Naive thymus-derived CD4-positive, alpha-beta T cell (primary cell): ENCODE data around the gene CDH4. TPM values are rescaled to one million over a fixed set of nuclear protein-coding genes. Genes with fewer than 3 reads are reported as not detected.

Experiments
- ATAC-seq: fragments of 150-1000 bp; cut with Tn5 transposase; 2 replicates; pipeline ENCODE4 v1.10.0; 2021; ENCODE audit warnings: mild to moderate bottlenecking, moderate library complexity
- CTCF ChIA-PET: fragments of 350-600 bp; sonication (Branson Sonifier 250); formaldehyde crosslinking; loops from one replicate; lab custom pipeline; 2021; ENCODE audit warnings: antibody characterized with exemption; lab: Charles Lee
- POLR2A ChIA-PET: fragments of 350-600 bp; sonication (Branson Sonifier 250); formaldehyde crosslinking; loops from one replicate; lab custom pipeline; 2021; ENCODE audit warnings: antibody characterized with exemption, inconsistent platforms; lab: Charles Lee
- DNase-seq, 9 donors: peaks; one replicate each; pipeline versions ENCODE4 v3.0.0 to v3.0.0-alpha.2; 2020 to 2022; ENCODE audit warnings: mixed read lengths in 1 of 9
- H3K27ac ChIP-seq: one replicate; pipeline ENCODE4 v1.7.0; 2013; ENCODE audit warnings: mild to moderate bottlenecking, low read depth, low read length, moderate library complexity
- H3K27me3 ChIP-seq, 2 donors: one replicate each; pipeline ENCODE4 v1.7.0; 2013; ENCODE audit warnings: low read length in 2 of 2, mild to moderate bottlenecking in 2 of 2, moderate library complexity in 2 of 2; ENCODE audit not compliant: control insufficient read depth in 2 of 2, insufficient read depth in 2 of 2
- H3K36me3 ChIP-seq, 3 experiments: 1 replicate in 2 of 3; 2 replicates in 1 of 3; pipeline ENCODE4 v1.7.0; 2013; ENCODE audit warnings: low read length in 3 of 3, mild to moderate bottlenecking in 3 of 3, moderate library complexity in 1 of 3; ENCODE audit not compliant: insufficient read depth in 3 of 3, control insufficient read depth in 2 of 3
- H3K4me1 ChIP-seq, 2 donors: one replicate each; pipeline ENCODE4 v1.7.0; 2013; ENCODE audit warnings: low read length in 2 of 2, mild to moderate bottlenecking in 2 of 2, moderate library complexity in 1 of 2; ENCODE audit not compliant: control insufficient read depth in 2 of 2, insufficient read depth in 2 of 2
- H3K4me3 ChIP-seq: 2 replicates; pipeline ENCODE4 v1.7.0; 2013; ENCODE audit warnings: mild to moderate bottlenecking, low read length
- H3K9me3 ChIP-seq, 3 experiments: 1 replicate in 2 of 3; 2 replicates in 1 of 3; pipeline ENCODE4 v1.7.0; 2013; ENCODE audit warnings: low read length in 3 of 3; ENCODE audit not compliant: control insufficient read depth in 2 of 3
- H3K27ac Mint-ChIP-seq, 9 donors: one replicate each; pipeline ENCODE4 v1.8.0; 2020 to 2022; ENCODE audit warnings: mixed read lengths in 9 of 9, mild to moderate bottlenecking in 8 of 9, moderate library complexity in 5 of 9, inconsistent platforms in 2 of 9
- H3K27me3 Mint-ChIP-seq, 5 donors: one replicate each; pipeline ENCODE4 v1.8.0; 2021 to 2022; ENCODE audit warnings: mixed read lengths in 5 of 5, mild to moderate bottlenecking in 1 of 5
- H3K36me3 Mint-ChIP-seq, 5 donors: one replicate each; pipeline ENCODE4 v1.8.0; 2020 to 2022; ENCODE audit warnings: mixed read lengths in 5 of 5, mild to moderate bottlenecking in 3 of 5, inconsistent platforms in 1 of 5
- H3K4me1 Mint-ChIP-seq, 7 donors: one replicate each; pipeline ENCODE4 v1.8.0; 2020 to 2022; ENCODE audit warnings: mixed read lengths in 7 of 7, mild to moderate bottlenecking in 3 of 7, inconsistent platforms in 1 of 7
- H3K4me3 Mint-ChIP-seq, 10 donors: one replicate each; pipeline ENCODE4 v1.8.0; 2020 to 2022; ENCODE audit warnings: mild to moderate bottlenecking in 10 of 10, mixed read lengths in 10 of 10, moderate library complexity in 6 of 10, inconsistent platforms in 2 of 10
- H3K9me3 Mint-ChIP-seq, 11 donors: one replicate each; pipeline ENCODE4 v1.8.0; 2020 to 2022; ENCODE audit warnings: mixed read lengths in 11 of 11, mild to moderate bottlenecking in 4 of 11, inconsistent platforms in 1 of 11, moderate library complexity in 1 of 11
- intact Hi-C, 2 donors: fragments of 100-400 bp; cut with micrococcal nuclease; formaldehyde crosslinking; loops; one replicate each; pipeline ENCODE4 v1.15.1; 2023
- polyA plus RNA-seq, 2 donors: library from polyadenylated mRNA; unstranded; fragments of 300-500 nt; fragmentation: Illumina TruSeq; gene quantifications; one replicate each; pipeline ENCODE4 v1.2.3, GENCODE V29; 2021
- total RNA-seq, 6 experiments: library from RNA in 5 of 6; stranded (reverse) in 5 of 6; gene quantifications; 1 replicate in 5 of 6; 2 replicates in 1 of 6; pipeline ENCODE4 v1.2.3 and lab custom pipeline; 2021 to 2026

CDH4 gene
- total and polyA plus RNA-seq, 7 experiments from 2014 or later: 0.05 to 0.43 (median 0.14) TPM; not detected in 1

DNA sequence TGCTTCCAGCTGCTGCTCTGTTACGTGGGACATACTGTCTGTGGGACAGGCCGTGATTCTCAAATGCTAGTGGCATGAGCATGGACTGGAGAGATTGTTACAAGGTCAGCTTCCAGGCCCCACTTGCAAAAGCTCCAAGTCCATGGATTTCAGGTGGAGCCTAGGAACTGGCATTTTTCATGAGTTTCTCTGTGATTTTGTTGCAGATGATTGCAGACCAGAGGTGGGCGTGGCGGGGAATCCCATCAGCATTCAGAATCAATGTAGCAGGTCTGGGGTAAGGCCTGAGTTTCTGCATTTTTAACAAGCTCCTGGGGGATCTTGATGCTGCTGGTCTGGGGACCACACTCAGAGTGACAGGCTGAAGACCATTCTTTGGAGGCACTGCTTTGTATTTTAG, 2.4 kb upstream of the CDH4 start:
- H3K36me3 ChIP-seq: no peaks in the 10 kb centered on the region

DNA sequence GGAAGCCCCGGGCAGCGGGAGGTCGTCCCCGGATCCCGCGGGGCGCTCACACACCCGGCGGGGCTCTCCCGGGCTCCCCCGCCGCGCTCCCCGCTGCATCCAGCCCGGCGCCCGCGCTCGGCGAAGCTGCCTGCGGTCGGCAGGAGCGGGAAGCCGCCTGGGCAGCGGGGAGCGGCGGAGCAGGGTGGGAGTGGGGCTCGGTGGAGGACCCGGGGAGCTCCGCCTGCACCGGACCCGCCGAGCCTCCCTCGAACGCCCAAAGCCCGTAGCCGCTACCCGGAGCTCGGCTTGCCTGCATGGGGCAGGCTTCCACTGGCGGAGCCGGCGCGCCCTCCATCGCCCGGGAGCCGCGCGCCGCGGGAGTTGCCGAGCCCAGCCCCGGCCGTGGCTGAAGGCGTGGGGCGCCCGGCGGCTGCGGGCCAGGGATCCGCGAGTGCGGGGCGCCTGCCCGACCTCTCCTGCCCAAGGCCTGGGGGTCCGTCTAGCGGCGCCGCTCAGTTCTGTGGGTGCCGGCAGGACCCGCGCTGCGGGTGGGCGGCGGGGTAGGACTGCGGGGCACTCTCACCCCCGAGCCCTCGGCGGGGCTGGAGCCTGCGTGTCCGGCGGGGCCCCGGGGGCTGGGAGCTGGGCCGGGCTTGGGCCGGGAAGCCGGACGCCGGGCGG, 671 bp downstream of the CDH4 start:
- no peak for ATAC-seq
- H3K27me3 Mint-ChIP-seq: peaks cover 47 to 71% (median 60%) of the 10 kb centered on the region in 5 donors
- H3K9me3 ChIP-seq: no peaks in the 10 kb centered on the region

More for the DNA sequence above, 2.4 kb upstream of the CDH4 start:
- H3K9me3 Mint-ChIP-seq: peaks cover 0 to 3% (median 0%) of the 10 kb centered on the region in 11 donors
- peaks cover 0 to 9% (median 0%) of the 10 kb centered on the region in 7 donors for H3K4me1 Mint-ChIP-seq
- ChIA-PET CTCF (no interaction called here), POLR2A (no interaction called here)
- no peaks in the 10 kb centered on the region for H3K27me3 ChIP-seq
- H3K36me3 Mint-ChIP-seq: no peaks in the 10 kb centered on the region
- H3K27ac Mint-ChIP-seq: no peak overlapping the region
- H3K4me3 ChIP-seq: no peak overlapping the region
- H3K9me3 ChIP-seq: no peaks in the 10 kb centered on the region
- DNase-seq: no peak
- no peak for ATAC-seq
- peak overlapping the region in 1 of 10 donors; percentile 59 for H3K4me3 Mint-ChIP-seq
- H3K4me1 ChIP-seq: no peaks in the 10 kb centered on the region
- peaks cover 33 to 67% (median 42%) of the 10 kb centered on the region in 5 donors for H3K27me3 Mint-ChIP-seq
- no peak overlapping the region for H3K27ac ChIP-seq
- intact Hi-C loops: no loop called here

DNA sequence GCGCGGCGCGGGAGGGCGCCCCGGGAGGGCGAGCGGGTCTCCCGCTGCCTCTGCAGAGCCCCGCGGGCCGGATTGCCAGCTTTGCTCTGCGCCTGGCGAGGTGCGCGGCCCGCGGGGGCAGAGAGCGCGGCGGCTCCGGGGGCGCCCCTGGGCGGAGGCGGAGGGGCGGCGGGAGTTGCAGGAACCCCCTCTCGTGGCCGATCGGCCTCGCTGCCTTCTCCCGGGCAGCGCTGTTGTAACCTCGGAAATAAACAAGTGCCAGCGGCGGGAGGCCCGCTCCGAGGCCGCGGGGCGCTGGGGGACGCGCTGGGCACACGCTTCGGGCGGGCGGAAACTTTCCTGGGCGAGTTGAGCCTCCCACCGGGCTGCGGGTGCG, 1.2 kb downstream of the CDH4 start:
- POLR2A ChIA-PET: no interaction called here
- Mint-ChIP-seq H3K27me3 (peaks cover 47 to 67% (median 57%) of the 10 kb centered on the region in 5 donors), H3K27ac (no peak overlapping the region), H3K36me3 (peaks cover 0 to 3% (median 0%) of the 10 kb centered on the region in 5 donors), H3K4me3 (no peak overlapping the region), H3K9me3 (peaks cover 0 to 5% (median under 1%) of the 10 kb centered on the region in 11 donors), H3K4me1 (peaks cover 0 to 18% (median 6%) of the 10 kb centered on the region in 7 donors)
- ATAC-seq (no peak), DNase-seq (no peak)
- intact Hi-C loops: no loop called here
- H3K9me3 ChIP-seq: no peaks in the 10 kb centered on the region
- H3K36me3 ChIP-seq: no peaks in the 10 kb centered on the region
- CTCF ChIA-PET: no interaction called here
- no peak overlapping the region for H3K27ac ChIP-seq
- no peaks in the 10 kb centered on the region for H3K27me3 ChIP-seq
- no peaks in the 10 kb centered on the region for H3K4me1 ChIP-seq
- H3K4me3 ChIP-seq: no peak overlapping the region

More for the DNA sequence above, 671 bp downstream of the CDH4 start:
- H3K36me3 Mint-ChIP-seq: peaks cover 0 to 2% (median 0%) of the 10 kb centered on the region in 5 donors
- H3K27ac ChIP-seq: no peak overlapping the region
- POLR2A ChIA-PET: no interaction called here
- H3K4me3 ChIP-seq: no peak overlapping the region
- H3K27me3 ChIP-seq: no peaks in the 10 kb centered on the region
- DNase-seq: no peak
- H3K27ac Mint-ChIP-seq: no peak overlapping the region
- no peaks in the 10 kb centered on the region for H3K36me3 ChIP-seq
- intact Hi-C loops: no loop called here
- no peak overlapping the region for H3K4me3 Mint-ChIP-seq
- H3K4me1 ChIP-seq: no peaks in the 10 kb centered on the region
- H3K9me3 Mint-ChIP-seq: peaks cover 0 to 5% (median 0%) of the 10 kb centered on the region in 11 donors
- CTCF ChIA-PET: no interaction called here
- peaks cover 0 to 18% (median 6%) of the 10 kb centered on the region in 7 donors for H3K4me1 Mint-ChIP-seq

DNA sequence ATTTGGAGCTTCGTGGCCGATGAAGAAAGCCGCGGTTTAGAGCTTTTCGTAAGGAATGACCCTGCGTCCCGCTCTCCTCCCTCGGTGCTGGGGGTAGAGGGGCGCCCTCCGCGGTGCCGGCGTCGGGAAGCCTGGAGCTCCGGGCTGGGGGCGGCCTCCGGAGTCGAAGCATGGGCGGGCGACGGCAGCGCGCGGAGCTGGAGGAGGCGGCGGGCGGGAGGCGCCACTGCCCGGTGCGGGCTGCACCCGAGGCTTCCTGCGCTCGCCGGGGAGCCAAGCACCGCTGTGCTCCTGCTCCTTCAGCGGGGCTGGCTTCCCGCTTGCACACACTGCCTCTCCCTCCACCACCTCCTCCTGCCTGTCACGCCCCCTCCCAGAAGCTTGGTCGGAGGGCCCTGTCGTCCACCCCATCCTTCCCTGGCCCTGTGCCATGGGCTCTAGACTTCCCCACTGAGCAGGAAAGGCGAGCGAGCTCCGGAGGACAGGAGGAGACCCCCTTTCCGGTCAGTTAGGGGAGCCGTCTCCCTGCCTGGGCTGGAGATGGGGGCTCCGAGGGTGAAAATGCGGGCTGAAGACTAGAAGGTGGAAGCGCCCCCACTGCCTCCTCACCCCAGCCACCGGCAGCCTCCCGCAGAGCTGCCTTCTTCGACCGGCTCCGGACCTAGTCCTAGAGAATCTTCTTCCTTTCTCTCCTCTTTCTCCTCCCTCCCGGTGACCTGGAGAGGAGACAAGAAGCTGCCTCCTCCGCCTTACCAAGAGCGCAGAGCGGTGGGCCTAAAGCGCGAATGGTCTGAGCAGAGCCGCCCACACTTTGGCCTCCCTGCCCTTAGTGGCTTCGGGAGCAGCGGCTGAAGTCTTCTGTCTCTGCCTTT, 1.8 kb downstream of the CDH4 start:
- no peak overlapping the region for H3K27ac ChIP-seq
- peaks cover 47 to 68% (median 58%) of the 10 kb centered on the region in 5 donors for H3K27me3 Mint-ChIP-seq
- H3K4me1 Mint-ChIP-seq: peaks cover 0 to 18% (median 6%) of the 10 kb centered on the region in 7 donors
- DNase-seq: no peak
- H3K27me3 ChIP-seq: no peaks in the 10 kb centered on the region
- ChIA-PET CTCF (no interaction called here), POLR2A (no interaction called here)
- intact Hi-C loops: no loop called here
- H3K4me1 ChIP-seq: no peaks in the 10 kb centered on the region
- no peaks in the 10 kb centered on the region for H3K36me3 ChIP-seq
- no peak overlapping the region for H3K4me3 ChIP-seq
- no peak for ATAC-seq
- H3K9me3 ChIP-seq: no peaks in the 10 kb centered on the region
- peaks cover 0 to 3% (median 0%) of the 10 kb centered on the region in 5 donors for H3K36me3 Mint-ChIP-seq
- no peak overlapping the region for H3K27ac Mint-ChIP-seq
- H3K9me3 Mint-ChIP-seq: peaks cover 0 to 11% (median 1%) of the 10 kb centered on the region in 11 donors
- H3K4me3 Mint-ChIP-seq: peak overlapping the region in 5 of 10 donors; percentile 21 to 55 (median 42)

DNA sequence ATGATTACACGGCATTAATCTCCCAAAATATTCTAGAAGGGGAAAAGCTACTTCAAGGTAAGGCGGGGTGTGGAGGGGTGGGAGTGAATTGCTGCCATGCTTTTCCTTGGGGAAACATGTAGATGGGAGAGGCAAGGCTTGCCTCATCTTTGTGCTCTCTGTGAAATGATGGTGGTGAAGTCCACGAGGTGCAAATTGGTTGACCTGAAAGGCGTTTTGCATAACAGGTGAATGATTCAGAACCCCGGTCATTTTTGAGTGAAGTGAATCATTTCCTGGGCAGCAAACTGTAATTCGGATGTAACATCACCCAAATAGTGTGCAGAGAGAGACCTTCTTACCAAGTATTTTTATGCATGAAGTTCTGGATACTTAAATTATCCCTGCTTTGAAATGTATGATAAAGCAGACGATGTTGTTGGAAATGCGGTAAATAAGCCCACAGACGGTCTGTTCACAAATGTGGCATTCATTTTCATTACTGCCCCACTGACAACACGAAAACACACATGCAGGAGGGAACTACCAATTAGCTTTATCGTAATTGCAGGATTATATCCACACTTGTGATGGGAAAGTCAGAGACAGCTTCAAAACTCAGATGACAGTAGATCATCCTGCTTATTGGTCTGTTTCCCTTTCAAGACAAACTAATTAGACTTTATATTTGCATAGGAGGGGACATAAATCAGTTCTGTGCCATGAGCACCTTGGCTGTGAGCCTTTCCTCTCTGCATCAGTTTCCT, 3.0 kb downstream of the CDH4 start:
- H3K27me3 ChIP-seq: no peaks in the 10 kb centered on the region
- no peaks in the 10 kb centered on the region for H3K9me3 ChIP-seq
- no peak overlapping the region for H3K27ac Mint-ChIP-seq
- ChIA-PET POLR2A (no interaction called here), CTCF (no interaction called here)
- no peak overlapping the region for H3K27ac ChIP-seq
- H3K36me3 Mint-ChIP-seq: peaks cover 0 to 3% (median 0%) of the 10 kb centered on the region in 5 donors
- no peaks in the 10 kb centered on the region for H3K36me3 ChIP-seq
- intact Hi-C loops: no loop called here
- no peak for DNase-seq
- H3K4me1 ChIP-seq: no peaks in the 10 kb centered on the region
- peaks cover 0 to 18% (median 2%) of the 10 kb centered on the region in 11 donors for H3K9me3 Mint-ChIP-seq
- peaks cover 40 to 62% (median 50%) of the 10 kb centered on the region in 5 donors for H3K27me3 Mint-ChIP-seq
- peaks cover 0 to 18% (median 6%) of the 10 kb centered on the region in 7 donors for H3K4me1 Mint-ChIP-seq
- no peak for ATAC-seq
- no peak overlapping the region for H3K4me3 ChIP-seq
- H3K4me3 Mint-ChIP-seq: peak overlapping the region in 2 of 10 donors; percentile 29 to 55

DNA sequence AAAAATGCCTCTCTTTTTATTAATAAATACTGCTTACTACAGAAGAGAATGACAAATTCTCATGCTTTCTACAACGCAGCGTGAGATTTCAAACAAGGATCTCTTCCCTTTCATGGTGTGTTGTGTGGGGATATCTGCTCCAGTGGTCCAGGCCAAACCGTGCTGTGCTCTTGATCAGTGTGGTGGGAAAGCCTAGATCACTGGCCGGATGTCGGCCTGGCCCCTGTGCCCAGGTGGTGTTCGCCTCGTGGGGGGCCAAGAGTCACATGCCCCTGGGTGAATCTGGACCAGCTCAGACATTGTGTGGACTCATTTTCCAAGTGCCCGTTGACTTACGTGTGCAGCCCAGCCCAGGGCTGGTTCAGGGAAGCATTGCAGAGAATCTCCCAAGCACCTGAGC, 4.3 kb downstream of the CDH4 start:
- Mint-ChIP-seq H3K4me1 (peaks cover 0 to 18% (median 6%) of the 10 kb centered on the region in 7 donors), H3K27me3 (peaks cover 27 to 50% (median 39%) of the 10 kb centered on the region in 5 donors), H3K9me3 (peaks cover 0 to 20% (median 2%) of the 10 kb centered on the region in 11 donors), H3K27ac (no peak overlapping the region), H3K4me3 (peak overlapping the region in 1 of 10 donors; percentile 52), H3K36me3 (peaks cover 0 to 3% (median 0%) of the 10 kb centered on the region in 5 donors)
- DNase-seq (no peak), ATAC-seq (no peak)
- Histone ChIP-seq H3K9me3 (no peaks in the 10 kb centered on the region), H3K27me3 (no peaks in the 10 kb centered on the region), H3K36me3 (no peaks in the 10 kb centered on the region), H3K4me3 (no peak overlapping the region), H3K27ac (no peak overlapping the region), H3K4me1 (no peaks in the 10 kb centered on the region)
- CTCF ChIA-PET: no interaction called here
- POLR2A ChIA-PET: no interaction called here
- intact Hi-C loops: no loop called here
